NB4 (cell line): ENCODE measurements around the gene LDAH.
"Not testable (repeated sequence)": the region's sequence is repeated elsewhere in the genome, so short reads cannot be mapped to it uniquely, and the experiment has no call there.

ENCODE experiments used
- DNase-seq: peaks from one replicate; pipeline ENCODE4 v3.0.0; 2010; ENCODE audit warnings: low read depth
- H3K4me3 ChIP-seq: one replicate; pipeline ENCODE4 v1.5.1; 2011; ENCODE audit warnings: mild to moderate bottlenecking, low read depth, low read length, moderate library complexity
- MYC ChIP-seq: IDR thresholded peaks from 2 replicates; pipeline ENCODE4 v1.6.1; 2011; ENCODE audit warnings: low read depth, low read length
- POLR2A ChIP-seq: IDR thresholded peaks from 2 replicates; pipeline ENCODE4 v1.6.1; 2011; ENCODE audit warnings: mild to moderate bottlenecking; ENCODE audit not compliant: insufficient read length; ENCODE audit errors: extremely low read depth
- TF ChIP-seq, protein P1 (sequence below): IDR thresholded peaks from one replicate; pipeline ENCODE4 v1.5.1; 2012; ENCODE audit warnings: low read depth, low read length
- TF ChIP-seq, protein P2 (sequence below): IDR thresholded peaks from 2 replicates; pipeline ENCODE4 v1.6.1; 2011; ENCODE audit warnings: low read depth, low read length

LDAH gene

DNA sequence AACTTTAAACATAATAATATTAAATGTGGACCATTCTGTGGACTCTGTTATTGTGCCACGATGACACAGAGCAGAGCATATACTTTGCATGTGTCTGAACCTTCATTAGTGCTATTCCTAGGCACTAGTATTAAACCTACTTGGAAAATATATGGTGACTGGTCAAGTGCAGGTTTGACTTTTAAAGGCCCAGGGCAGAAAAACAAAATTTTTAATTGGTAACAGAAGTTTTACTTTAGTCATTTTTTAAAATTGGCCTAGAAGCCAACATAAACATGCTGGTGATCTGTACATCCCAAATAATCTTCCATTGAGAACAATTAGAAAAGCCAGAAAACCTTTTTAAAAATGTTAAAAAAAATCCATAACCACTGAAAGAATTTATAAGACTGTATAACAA lies 16.6 kb downstream of the LDAH start:
- DNase-seq, result no peak
- TF ChIP-seq, protein P1, sequence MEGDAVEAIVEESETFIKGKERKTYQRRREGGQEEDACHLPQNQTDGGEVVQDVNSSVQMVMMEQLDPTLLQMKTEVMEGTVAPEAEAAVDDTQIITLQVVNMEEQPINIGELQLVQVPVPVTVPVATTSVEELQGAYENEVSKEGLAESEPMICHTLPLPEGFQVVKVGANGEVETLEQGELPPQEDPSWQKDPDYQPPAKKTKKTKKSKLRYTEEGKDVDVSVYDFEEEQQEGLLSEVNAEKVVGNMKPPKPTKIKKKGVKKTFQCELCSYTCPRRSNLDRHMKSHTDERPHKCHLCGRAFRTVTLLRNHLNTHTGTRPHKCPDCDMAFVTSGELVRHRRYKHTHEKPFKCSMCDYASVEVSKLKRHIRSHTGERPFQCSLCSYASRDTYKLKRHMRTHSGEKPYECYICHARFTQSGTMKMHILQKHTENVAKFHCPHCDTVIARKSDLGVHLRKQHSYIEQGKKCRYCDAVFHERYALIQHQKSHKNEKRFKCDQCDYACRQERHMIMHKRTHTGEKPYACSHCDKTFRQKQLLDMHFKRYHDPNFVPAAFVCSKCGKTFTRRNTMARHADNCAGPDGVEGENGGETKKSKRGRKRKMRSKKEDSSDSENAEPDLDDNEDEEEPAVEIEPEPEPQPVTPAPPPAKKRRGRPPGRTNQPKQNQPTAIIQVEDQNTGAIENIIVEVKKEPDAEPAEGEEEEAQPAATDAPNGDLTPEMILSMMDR, result no peak
- no peak for TF ChIP-seq POLR2A
- TF ChIP-seq MYC, result no peak
- TF ChIP-seq, protein P2, sequence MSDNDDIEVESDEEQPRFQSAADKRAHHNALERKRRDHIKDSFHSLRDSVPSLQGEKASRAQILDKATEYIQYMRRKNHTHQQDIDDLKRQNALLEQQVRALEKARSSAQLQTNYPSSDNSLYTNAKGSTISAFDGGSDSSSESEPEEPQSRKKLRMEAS, result no peak
- H3K4me3 ChIP-seq, result no peak overlapping the region

GRCh38 chr2:20803974-20804373 lies 18.9 kb downstream of the LDAH start:
- TF ChIP-seq POLR2A (no peak), MYC (no peak)
- TF ChIP-seq, protein P1, result no peak
- TF ChIP-seq, protein P2, result no peak
- no peak for DNase-seq

GRCh38 chr2:20803226-20803682 lies 19.6 kb downstream of the LDAH start:
- TF ChIP-seq, protein P1, result no peak
- TF ChIP-seq MYC (no peak), POLR2A (no peak)
- TF ChIP-seq, protein P2, result no peak
- H3K4me3 ChIP-seq, result no peak overlapping the region

More at GRCh38 chr2:20803974-20804373, 18.9 kb downstream of the LDAH start:
- no peak overlapping the region for H3K4me3 ChIP-seq

GRCh38 chr2:20797096-20797495 lies 25.8 kb downstream of the LDAH start:
- no peak for DNase-seq
- no peak overlapping the region for H3K4me3 ChIP-seq
- TF ChIP-seq, protein P2, result no peak
- TF ChIP-seq, protein P1, result no peak
- no peak for TF ChIP-seq POLR2A
- TF ChIP-seq MYC, result no peak

More at GRCh38 chr2:20803226-20803682, 19.6 kb downstream of the LDAH start:
- DNase-seq, result no peak

DNA sequence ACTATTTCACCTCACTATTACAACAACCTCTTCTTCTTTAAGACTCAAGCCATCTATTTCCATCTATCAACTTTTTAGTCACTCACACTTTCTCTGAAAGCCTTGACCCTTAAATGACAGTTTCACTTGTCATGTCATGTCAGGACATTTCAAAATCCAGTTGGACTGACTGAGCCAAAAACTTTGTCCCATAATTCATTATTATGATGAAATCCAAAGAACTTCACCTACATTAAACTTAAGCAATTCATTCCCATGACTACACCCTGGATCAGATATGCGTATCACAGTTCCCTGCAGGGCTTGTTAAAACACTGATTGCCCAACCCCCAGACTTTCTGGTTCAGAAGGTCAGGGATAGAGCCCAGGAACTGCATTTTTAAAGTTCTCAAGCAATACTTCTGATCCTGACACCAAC lies 26.5 kb downstream of the LDAH start:
- no peak for DNase-seq
- no peak for TF ChIP-seq MYC
- TF ChIP-seq, protein P2, result no peak
- TF ChIP-seq, protein P1, result no peak
- TF ChIP-seq POLR2A, result no peak
- no peak overlapping the region for H3K4me3 ChIP-seq

DNA sequence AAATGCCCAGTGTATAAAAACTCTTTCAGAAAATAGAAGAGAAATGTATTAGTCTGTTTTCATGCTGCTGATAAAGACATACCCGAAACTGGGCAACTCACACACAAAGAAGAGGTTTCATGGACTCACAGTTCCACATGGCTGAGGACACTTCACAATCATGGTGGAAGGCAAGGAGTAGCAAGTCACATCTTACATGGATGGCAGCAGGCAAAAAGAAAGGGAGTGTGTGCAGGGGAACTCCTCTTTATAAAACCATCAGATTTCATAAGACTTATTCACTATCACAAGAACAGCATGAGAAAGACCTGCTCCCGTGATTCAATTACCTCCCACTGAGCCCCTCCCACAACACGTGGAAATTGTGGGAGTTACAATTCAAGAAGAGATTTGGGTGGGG lies 29.0 kb downstream of the LDAH start:
- not testable (repeated sequence) for DNase-seq, H3K4me3 ChIP-seq
